ENCODE measurements around the gene ANKS1A.
"Not testable (repeated sequence)": the region's sequence is repeated elsewhere in the genome, so short reads cannot be mapped to it uniquely, and the experiment has no call there.

ANKS1A gene

DNA sequence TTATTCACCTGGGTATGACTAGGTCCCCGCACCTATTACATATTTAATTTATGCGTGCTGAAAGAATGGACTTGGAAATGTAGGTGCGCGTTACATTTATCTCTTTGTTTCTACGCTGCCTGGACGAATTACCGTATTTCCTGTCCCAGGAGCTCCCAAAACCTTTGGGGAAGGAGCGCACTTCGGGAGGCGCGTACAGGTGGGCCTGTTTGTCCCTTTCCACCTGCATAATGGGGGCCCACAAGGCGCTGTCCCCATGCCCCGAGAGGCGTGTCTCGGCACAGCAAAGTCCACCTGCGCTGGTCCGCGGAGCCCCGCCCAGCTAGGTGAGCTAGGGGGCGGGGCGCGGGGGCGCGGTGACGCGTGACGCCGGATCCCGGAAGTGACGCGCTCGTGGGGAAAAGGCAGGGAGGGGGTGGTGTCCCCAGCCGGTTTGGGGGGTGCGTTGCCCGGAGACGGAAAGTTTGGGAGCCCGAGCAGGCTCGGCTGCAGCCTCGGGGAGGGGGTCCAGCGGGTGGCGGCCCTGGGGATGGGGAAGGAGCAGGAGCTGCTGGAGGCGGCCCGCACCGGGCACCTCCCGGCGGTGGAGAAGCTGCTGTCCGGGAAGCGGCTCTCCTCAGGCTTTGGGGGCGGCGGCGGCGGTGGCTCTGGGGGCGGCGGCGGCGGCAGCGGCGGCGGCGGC lies at the start of gene ANKS1A:
TSS of gene ANKS1A (plus strand) at position 382 of the 682 bp plus-strand sequence. CDS start at position 530, 148 bp downstream.
- peak; percentile 91 for DNase-seq

GRCh38 chr6:34839666-34840352 lies 49.2 kb upstream of the ANKS1A start:
- DNase-seq = no peak

- DNase-seq = not testable (repeated sequence)
These were observed 40.0 kb upstream of the ANKS1A start for GRCh38 chr6:34849066-34849465.

DNA sequence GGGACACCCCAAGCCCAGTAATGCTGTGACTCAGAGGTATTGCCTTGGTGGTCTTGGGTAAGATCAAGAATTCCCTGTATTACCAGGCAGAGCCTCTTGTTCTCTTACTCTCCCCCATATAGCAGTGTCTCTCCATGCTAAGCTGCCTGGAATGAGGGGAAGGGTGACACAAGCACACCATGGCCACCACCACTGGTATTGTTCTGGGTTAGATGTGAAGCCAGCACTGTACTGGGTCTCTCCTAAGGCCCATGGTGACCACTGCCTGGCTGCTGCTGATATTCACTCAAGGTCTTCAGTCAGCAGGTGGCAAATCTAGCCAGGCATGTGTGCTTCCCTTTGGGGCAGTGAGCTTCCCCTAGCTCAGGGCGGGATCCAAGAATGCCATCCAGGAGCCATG lies 37.7 kb upstream of the ANKS1A start:
- no peak for DNase-seq

DNA sequence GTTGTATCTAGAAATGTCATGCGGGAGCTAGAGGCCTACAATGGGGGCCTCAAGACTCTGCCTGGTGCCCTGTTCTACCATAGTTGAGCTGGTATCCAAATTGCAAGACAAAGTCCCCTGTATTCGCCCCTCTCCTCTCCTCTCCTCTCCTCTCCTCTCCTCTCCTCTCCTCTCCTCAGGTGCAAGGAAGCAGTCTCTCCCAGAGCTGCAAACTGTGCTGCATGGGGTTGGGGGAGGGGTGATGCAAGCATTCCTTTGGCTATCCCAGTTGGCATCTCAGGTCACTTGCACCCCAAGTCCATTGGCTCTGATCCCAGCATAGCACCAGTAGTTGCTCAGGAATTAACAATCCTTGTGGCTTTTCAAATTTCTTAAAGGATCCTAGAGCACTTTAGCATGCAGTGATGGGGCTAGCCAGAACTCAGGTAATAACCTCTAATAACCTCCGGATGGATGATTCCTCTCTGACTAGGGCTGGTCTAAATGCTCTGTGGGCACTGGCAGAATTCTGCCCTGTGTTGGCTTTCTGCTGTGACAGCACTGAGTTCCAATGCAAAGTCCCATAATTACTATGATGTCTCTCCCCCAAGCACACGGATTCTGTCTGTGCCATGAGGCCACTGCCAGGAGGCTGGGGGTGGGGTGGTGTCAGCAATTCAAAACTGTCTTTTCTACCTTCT lies 36.5 kb upstream of the ANKS1A start:
- DNase-seq = no peak

DNA sequence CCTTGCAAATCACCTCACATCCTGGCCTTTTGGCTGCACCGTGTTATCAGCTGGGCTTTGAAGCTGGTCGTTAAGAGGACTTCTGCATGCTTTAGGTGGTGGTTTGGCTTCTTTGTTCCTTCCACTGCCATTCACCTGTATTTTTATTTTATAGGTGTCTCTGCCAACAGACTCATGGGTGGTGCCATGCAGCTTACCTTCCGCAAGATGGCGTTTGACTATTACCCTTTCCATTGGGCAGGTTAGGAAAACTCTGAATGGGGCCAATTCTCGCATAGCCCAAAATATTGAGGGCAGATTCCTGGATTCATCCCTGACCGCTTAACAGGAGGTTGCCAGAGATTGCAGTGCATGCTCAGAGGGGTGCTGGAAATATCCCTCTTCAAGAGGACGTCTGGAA lies 33.6 kb upstream of the ANKS1A start:
- no peak for DNase-seq

GRCh38 chr6:34858681-34859080 lies 30.4 kb upstream of the ANKS1A start:
- DNase-seq = no peak

- no peak for DNase-seq
These were observed 29.1 kb upstream of the ANKS1A start for GRCh38 chr6:34859951-34860350.

GRCh38 chr6:34860776-34861175 lies 28.3 kb upstream of the ANKS1A start:
- no peak for DNase-seq

DNA sequence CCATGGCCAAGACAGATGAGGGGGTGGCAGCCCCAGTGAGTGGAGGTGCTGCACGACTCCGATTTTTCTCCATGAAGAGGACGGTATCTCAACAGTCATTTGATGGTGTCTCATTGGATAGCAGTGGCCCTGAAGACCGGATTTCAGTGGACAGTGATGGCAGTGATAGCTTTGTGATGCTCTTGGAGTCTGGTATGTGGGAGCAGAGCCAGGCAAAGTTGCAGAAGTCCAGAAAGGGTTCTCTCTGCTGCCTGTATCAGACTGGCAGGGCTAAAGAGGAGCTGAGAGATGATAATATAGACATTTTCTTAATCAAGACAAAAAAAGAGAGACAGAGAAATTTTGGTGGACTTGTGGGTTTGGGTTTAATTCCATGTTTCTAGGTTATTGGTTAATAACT lies 25.0 kb upstream of the ANKS1A start:
- DNase-seq = no peak

GRCh38 chr6:34865107-34865506 lies 23.9 kb upstream of the ANKS1A start:
- no peak for DNase-seq

DNA sequence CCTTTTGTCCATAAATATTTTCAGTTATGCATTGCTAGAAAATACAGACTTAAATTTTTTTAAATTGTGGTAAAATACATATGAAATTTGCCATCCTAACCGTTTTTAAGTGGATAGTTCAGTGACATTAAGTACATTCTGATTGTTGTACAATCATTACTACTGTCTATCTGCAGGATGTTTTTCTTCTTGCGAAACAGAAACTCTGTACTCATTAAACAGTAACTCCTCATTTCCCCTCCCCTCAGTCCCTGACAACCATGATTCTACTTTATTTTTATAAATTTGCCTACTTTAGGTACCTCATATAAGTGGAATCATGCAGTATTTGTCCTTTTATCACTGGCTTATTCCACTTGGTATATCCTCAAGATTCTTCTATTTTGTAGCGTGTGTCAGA lies 22.5 kb upstream of the ANKS1A start:
- DNase-seq = no peak

GRCh38 chr6:34867484-34867883 lies 21.6 kb upstream of the ANKS1A start:
- no peak for DNase-seq

DNA sequence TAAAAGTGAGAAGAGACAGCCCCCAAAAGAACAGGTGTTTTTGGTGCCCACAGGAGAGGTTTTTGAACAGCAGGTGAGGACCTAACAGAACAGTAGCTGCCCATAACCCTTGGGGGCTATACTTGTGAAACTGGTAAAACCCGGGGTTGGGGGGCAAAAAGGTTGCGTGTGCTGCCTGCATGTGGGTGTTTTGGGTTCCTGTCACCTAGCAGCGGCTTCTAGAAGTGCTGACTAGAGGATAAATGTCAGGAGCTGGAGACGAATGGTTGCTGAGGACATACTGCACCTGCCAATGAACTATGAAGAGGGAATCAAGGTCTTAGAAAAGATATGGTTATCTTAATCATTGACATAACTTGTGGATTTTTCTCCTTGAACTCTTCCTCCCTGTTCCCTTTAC lies 17.2 kb upstream of the ANKS1A start:
- no peak for DNase-seq

- no peak for DNase-seq
These were observed 16.7 kb upstream of the ANKS1A start for GRCh38 chr6:34872332-34872731.

DNA sequence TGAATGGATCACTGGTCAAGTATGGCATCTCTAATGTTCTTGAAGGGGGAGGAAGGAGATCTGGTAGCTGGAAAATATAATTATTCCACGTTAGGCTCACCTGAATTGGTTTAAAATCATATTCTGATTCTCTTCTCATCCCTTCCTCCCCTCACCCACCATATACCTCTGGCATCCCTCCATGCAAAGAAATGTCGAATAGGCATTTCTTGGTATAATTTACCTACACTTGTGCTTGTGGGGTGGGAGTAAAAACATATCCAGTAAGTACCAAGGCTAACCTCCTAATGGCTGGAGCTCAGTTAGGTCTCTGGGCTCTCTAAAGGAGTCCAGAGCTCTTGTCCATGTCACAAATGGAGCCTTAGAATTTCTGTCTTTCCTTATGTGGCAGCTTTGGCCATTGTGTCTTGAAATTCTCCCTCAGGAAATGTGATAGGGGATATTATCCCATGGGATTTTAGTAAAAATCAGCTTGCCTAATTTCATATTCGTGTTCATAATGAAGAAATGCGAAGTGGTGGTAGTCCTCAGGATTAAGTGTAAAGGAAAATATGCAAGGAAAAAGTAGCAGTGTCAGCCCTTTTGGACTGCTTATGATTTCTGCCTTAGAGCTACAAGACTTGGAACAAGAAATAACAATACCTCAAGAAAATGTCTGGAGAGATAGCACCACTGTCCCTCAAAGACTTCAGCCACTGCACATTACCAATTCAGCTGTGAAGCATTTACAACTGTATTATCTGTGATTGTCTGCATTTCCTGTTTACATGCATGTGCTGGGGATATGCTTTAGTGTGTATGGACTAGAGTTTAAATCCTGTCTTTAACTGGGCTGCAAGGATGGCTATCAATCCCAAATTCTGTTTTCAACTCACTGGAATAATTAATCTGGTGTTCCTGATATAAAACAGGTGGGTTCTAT lies 13.5 kb upstream of the ANKS1A start:
- DNase-seq = no peak

DNA sequence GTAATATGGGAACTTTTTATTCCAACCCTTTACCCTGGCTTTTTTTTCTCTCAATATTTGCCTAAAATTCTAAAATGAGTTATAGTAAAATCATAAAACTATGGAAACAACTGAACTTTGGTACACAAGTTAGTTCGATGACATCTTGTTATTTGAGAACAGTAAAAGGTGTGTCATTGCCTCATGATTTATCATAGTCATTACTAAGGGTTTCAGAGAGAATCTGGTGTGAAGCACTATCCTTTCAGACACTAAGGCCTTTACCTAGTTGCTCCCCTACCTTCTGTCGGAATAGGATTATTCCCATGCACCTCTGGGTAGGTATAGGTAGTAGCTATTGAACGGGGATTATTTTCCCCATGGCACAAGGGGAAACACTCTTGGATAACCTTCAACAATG lies 12.6 kb upstream of the ANKS1A start:
- no peak for DNase-seq

DNA sequence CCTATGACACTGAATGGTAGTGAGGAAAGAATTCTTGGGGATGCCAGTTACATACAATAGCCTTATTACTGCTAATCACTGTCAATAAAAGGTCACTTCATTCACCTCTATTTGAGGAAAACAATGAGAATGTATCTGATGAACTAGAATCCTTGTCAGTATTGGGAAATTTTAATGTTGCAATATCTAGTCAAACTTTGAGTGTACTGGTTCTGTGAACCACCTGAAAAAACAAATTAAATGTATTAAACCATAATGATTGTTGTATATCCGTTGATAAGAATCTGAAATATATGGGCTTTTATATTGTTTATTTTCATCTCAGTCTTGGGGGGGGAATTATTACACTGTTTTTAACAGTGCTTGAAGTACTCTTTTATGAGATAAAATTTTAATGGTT lies 11.8 kb upstream of the ANKS1A start:
- no peak for DNase-seq

- DNase-seq = no peak
These were observed 11.1 kb upstream of the ANKS1A start for GRCh38 chr6:34877869-34878485.

- not testable (repeated sequence) for DNase-seq
These were observed 5.0 kb upstream of the ANKS1A start for GRCh38 chr6:34884073-34884472.

- no peak for DNase-seq
These were observed 4.1 kb upstream of the ANKS1A start for GRCh38 chr6:34884996-34885395.

DNA sequence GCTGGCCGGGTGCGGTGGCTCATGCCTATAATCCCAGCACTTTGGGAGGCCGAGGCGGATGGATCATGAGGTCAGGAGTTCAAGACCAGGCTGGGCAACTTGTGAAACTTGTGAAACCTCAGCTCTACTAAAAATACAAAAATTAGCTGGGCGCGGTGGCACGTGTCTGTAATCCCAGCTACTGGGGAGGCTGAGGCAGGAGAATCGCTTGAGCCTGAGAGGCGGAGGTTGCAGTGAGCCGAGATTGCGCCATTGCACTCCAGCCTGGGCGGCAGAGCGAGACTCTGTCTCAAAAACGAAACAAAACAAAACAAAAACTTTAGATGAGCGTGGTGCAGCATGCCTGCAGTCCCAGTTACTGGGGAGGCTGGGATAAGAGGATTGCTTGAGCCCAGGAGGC lies 3.2 kb upstream of the ANKS1A start:
- DNase-seq = not testable (repeated sequence)

All from activated CD4-positive, alpha-beta T cell treated with anti-CD3 and anti-CD28 coated beads, Interleukin-10, Interleukin-2, amounts not matched to agents 100 ng/mL and 50 ng/mL, durations not matched to agents 16 hours and 8 hours (primary cell).